Measurements from ENCODE around the gene C3. TPM values are rescaled to one million over a fixed set of nuclear protein-coding genes. Genes with fewer than 3 reads are reported as not detected.
A peak's percentile ranks its signal among the peaks of the same experiment; 100 is the strongest.

C3 gene
- total and polyA plus RNA-seq, 2 of the 13 experiments (the other 11 are each of a cell fraction or from before 2014, with no cell fraction given) = 1,455 to 6,272 TPM

DNA sequence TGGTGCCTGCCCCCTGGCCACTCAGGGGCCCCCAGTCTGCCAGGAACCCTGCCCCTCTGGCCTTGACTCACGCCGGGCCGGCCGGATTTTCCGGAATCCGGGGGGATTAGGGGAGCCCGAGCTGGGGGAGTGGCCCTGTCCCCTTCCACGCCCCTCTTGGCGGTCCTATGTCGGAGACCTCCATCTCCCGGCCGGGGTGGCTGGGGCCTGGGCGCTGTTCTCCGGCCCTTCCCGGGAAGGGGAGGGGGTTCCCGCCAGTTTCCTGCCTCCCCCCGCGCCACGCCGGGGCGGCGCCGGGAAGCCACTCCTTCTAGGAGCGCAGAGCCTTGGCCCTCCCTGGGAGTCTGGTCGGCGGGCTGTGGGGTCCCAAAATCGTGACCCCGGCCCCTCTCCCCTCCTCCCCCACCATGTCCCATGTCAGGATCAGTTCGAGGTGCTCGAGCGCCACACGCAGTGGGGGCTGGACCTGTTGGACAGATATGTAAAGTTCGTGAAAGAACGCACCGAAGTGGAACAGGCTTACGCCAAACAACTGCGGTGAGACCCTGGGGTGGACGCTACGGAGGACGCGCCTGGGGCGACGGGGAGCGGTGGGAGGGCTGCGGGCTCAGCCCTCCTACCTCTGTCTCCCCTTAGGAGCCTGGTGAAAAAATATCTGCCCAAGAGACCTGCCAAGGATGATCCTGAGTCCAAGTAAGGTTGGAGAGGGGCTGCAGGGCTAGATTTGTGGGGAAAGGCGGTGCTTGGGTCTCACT lies 20.3 kb upstream of the C3 start:
- BruUV-seq (replicated peaks) = no TSS peak
- ATAC-seq (no peak), DNase-seq (ENCODE audit: low spot score) (no peak), FAIRE-seq (no peak)
- Histone ChIP-seq H3K9ac (ENCODE audit: insufficient read depth, low read depth, low read length) (peak overlapping the region; percentile 76), H3K4me3 (replicated peaks in 1 of 3; ENCODE audit: insufficient read depth in 1 of 3, low read depth in 2 of 3, low read length in 3 of 3) (peak overlapping the region; percentile 89 to 92 (median 92)), H3K79me2 (ENCODE audit: insufficient read depth, low read length) (peaks cover 25% of the 10 kb centered on the region), H3K9me3 (ENCODE audit: low read length) (no peaks in the 10 kb centered on the region), H3K27me3 (ENCODE audit: control insufficient read depth in 1 of 2, insufficient read depth in 2 of 2, low read length in 2 of 2) (no peaks in the 10 kb centered on the region; a peak in 1 of 5 replicates), H3K4me1 (ENCODE audit: insufficient read depth, low read length) (peaks cover 61% of the 10 kb centered on the region), H4K20me1 (ENCODE audit: insufficient read depth, low read length) (peaks cover 16% of the 10 kb centered on the region), H3K27ac (ENCODE audit: extremely low read length, insufficient read depth, low read length) (peak overlapping the region; percentile 66), H3K4me2 (ENCODE audit: low read depth, low read length) (peak overlapping the region; percentile 73), H2AFZ (ENCODE audit: low read length) (no peak overlapping the region), H3K36me3 (replicated peaks in 1 of 2; ENCODE audit: control insufficient read depth in 1 of 2, insufficient read depth in 2 of 2, low read length in 2 of 2) (peaks cover 8 to 23% of the 10 kb centered on the region in 2 experiments; a peak in 4 of 5 replicates)
- CTCF ChIA-PET (ENCODE audit: low intra/inter-chr PET ratio, low total read pairs) = no interaction called here
- POLR2A ChIA-PET = interaction anchor here (1.4 to 2.6 kb wide), 2 partner anchors 12 to 20 kb away, joined by 13 to 20 read pairs; partner anchors contain the start of gene C3
- in situ Hi-C loops (cut with HindIII; ENCODE audit: extremely low pct_ligation_motif_present, low pct_unique_long_range_greater_than_20kb) (no loop called here), intact Hi-C loops (cut with micrococcal nuclease; ENCODE audit: unreplicated experiment) (no loop called here)
- 12% methylated on average over 15 of the region's 46 CpGs for WGBS (ENCODE audit: low lambda C conversion rate)
- TF ChIP-seq NR2F1 (CRISPR knock-in tag; IDR thresholded peaks at IDR 0.05) (peak in 1 of 2 experiments; percentile 23; a peak in 1 of 4 replicates), YEATS2 (CRISPR knock-in tag; IDR thresholded peaks at IDR 0.05; ENCODE audit: borderline replicate concordance) (peak; percentile 69; the same call in 1 of the 2 replicates), ZNF274 (CRISPR knock-in tag; IDR thresholded peaks at IDR 0.05) (no peak), HDAC1 (CRISPR knock-in tag; IDR thresholded peaks at IDR 0.05) (peak; percentile 62), SP4 (CRISPR knock-in tag; IDR thresholded peaks at IDR 0.05) (0 out of 2 replicates have a peak, but pooled peaks have one; percentile 41), HNRNPLL (IDR thresholded peaks at IDR 0.05; ENCODE audit: low read depth, low read length, poor library complexity, severe bottlenecking) (peak; percentile 98), ZNF281 (CRISPR knock-in tag; IDR thresholded peaks at IDR 0.05; ENCODE audit: borderline replicate concordance) (no peak), MED1 (CRISPR knock-in tag; IDR thresholded peaks at IDR 0.05) (0 out of 2 replicates have a peak, but pooled peaks have one; percentile 47), ARNT2 (CRISPR knock-in tag; IDR thresholded peaks at IDR 0.05; ENCODE audit: low read depth) (peak; percentile 23; the same call in 1 of the 2 replicates), ZBTB38 (CRISPR knock-in tag; IDR thresholded peaks at IDR 0.05) (no peak), TFAP4 (IDR thresholded peaks at IDR 0.05; ENCODE audit: borderline replicate concordance, low read depth) (no peak), TARDBP (CRISPR knock-in tag; IDR thresholded peaks at IDR 0.05) (peak; percentile 47)
- TF ChIP-seq, protein P1, sequence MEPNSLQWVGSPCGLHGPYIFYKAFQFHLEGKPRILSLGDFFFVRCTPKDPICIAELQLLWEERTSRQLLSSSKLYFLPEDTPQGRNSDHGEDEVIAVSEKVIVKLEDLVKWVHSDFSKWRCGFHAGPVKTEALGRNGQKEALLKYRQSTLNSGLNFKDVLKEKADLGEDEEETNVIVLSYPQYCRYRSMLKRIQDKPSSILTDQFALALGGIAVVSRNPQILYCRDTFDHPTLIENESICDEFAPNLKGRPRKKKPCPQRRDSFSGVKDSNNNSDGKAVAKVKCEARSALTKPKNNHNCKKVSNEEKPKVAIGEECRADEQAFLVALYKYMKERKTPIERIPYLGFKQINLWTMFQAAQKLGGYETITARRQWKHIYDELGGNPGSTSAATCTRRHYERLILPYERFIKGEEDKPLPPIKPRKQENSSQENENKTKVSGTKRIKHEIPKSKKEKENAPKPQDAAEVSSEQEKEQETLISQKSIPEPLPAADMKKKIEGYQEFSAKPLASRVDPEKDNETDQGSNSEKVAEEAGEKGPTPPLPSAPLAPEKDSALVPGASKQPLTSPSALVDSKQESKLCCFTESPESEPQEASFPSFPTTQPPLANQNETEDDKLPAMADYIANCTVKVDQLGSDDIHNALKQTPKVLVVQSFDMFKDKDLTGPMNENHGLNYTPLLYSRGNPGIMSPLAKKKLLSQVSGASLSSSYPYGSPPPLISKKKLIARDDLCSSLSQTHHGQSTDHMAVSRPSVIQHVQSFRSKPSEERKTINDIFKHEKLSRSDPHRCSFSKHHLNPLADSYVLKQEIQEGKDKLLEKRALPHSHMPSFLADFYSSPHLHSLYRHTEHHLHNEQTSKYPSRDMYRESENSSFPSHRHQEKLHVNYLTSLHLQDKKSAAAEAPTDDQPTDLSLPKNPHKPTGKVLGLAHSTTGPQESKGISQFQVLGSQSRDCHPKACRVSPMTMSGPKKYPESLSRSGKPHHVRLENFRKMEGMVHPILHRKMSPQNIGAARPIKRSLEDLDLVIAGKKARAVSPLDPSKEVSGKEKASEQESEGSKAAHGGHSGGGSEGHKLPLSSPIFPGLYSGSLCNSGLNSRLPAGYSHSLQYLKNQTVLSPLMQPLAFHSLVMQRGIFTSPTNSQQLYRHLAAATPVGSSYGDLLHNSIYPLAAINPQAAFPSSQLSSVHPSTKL (CRISPR knock-in tag; IDR thresholded peaks at IDR 0.05) = peak; percentile 26; the same call in 1 of the 2 replicates
- TF ChIP-seq, protein P2, sequence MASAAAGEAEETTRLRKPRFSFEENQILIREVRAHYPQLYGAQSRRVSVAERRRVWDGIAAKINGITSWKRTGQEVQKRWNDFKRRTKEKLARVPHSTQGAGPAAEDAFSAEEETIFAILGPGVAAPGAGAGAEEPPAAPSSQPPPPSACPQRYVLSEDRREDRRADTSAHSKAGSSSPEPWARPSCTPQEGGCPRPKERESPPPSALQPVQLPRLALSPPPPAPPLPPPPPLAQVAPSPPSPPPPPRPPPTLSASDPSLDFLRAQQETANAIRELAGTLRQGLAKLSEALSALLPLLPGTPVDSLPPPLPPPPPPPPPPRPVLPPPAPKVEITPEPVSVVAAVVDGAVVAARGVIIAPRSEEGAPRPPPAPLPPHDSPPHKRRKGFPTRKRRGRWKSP (CRISPR knock-in tag; IDR thresholded peaks at IDR 0.05) = no peak
